GM12878 (cell line): Measurements from ENCODE around the gene NPHS1. TPM values are rescaled to one million over a fixed set of nuclear protein-coding genes. Genes with fewer than 3 reads are reported as not detected.

Experiments used
- ATAC-seq: fragments of 200-7000 bp; cut with Tn5 transposase; 3 replicates; pipeline ENCODE4 v1.9.1; 2020; ENCODE audit warnings: mild to moderate bottlenecking, moderate library complexity
- BruUV-seq: library from RNA; stranded (reverse); fragments of 400-500 nt; replicated peaks from 2 replicates; lab custom pipeline; 2021; lab: Mats Ljungman, UMichigan
- CTCF ChIA-PET: fragments of 300-600 bp; sonication (Branson Sonifier 250); formaldehyde crosslinking; extraction: SDS; loops from one replicate; lab custom pipeline; 2021; ENCODE audit warnings: inconsistent platforms; lab: Yijun Ruan, JAX
- POLR2A ChIA-PET: fragments of 350-600 bp; formaldehyde crosslinking; extraction: SDS; loops from one replicate; lab custom pipeline; 2021; ENCODE audit warnings: inconsistent platforms; lab: Charles Lee
- RAD21 ChIA-PET: fragments of 300-600 bp; sonication (Branson Sonifier 250); formaldehyde crosslinking; loops from one replicate; lab custom pipeline; 2023; ENCODE audit warnings: antibody characterized with exemption; ENCODE audit not compliant: unreplicated experiment; lab: Charles Lee
- SMC1A ChIA-PET: fragments of 300-600 bp; sonication (Branson Sonifier 250); formaldehyde crosslinking; loops from one replicate; lab custom pipeline; 2023; ENCODE audit not compliant: unreplicated experiment, uncharacterized antibody; lab: Charles Lee
- DNase-seq: peaks from one replicate; pipeline ENCODE4 v3.0.0-alpha.2; 2011; ENCODE audit warnings: low read depth, low spot score
- FAIRE-seq: peaks from 3 replicates; lab custom pipeline; 2011; peaks lifted over from hg19 to GRCh38; lab: Jason Lieb, UNC
- H2AFZ ChIP-seq: 2 replicates; pipeline ENCODE4 v1.6.0; 2011; ENCODE audit warnings: low read depth, low read length, control low read depth; ENCODE audit not compliant: control insufficient read depth
- H3K27ac ChIP-seq: 2 replicates; pipeline ENCODE4 v1.5.1; 2011; ENCODE audit warnings: control low read depth; ENCODE audit not compliant: control insufficient read depth, insufficient read depth
- H3K27me3 ChIP-seq, 2 experiments: replicated peaks in 1 of 2; 2 replicates each; pipeline versions ENCODE4 v1.6.0 to v1.6.1; 2011; ENCODE audit warnings: low read length in 1 of 2; ENCODE audit not compliant: control insufficient read depth in 2 of 2, insufficient read depth in 2 of 2
- H3K36me3 ChIP-seq, 2 experiments: 2 replicates each; pipeline ENCODE4 v1.5.1; 2011; ENCODE audit warnings: low read length in 1 of 2; ENCODE audit not compliant: control insufficient read depth in 2 of 2, insufficient read depth in 2 of 2
- H3K4me1 ChIP-seq: 2 replicates; pipeline ENCODE4 v1.6.1; 2011; ENCODE audit warnings: mild to moderate bottlenecking, low read length, moderate library complexity, mixed read lengths; ENCODE audit not compliant: control insufficient read depth, insufficient read depth
- H3K4me2 ChIP-seq: 2 replicates; pipeline ENCODE4 v1.6.0; 2011; ENCODE audit warnings: control low read depth; ENCODE audit not compliant: control insufficient read depth, insufficient read depth
- H3K4me3 ChIP-seq: fragments of 200-600 bp; sonication (generic); 2 replicates; pipeline ENCODE4 v1.5.1; 2016
- H3K79me2 ChIP-seq: 2 replicates; pipeline ENCODE4 v1.6.0; 2011; ENCODE audit warnings: low read length; ENCODE audit not compliant: control insufficient read depth, insufficient read depth
- H3K9ac ChIP-seq: 2 replicates; pipeline ENCODE4 v1.8.0; 2011; ENCODE audit warnings: low read length, control low read depth, mixed read lengths; ENCODE audit not compliant: control insufficient read depth, insufficient read depth
- H3K9me3 ChIP-seq: replicated peaks from 3 replicates; pipeline ENCODE4 v1.5.1; 2011; ENCODE audit warnings: mild to moderate bottlenecking, low read length; ENCODE audit not compliant: control insufficient read depth, insufficient read depth
- H4K20me1 ChIP-seq: 2 replicates; pipeline ENCODE4 v1.6.0; 2011; ENCODE audit not compliant: control insufficient read depth, insufficient read depth
- BACH1 ChIP-seq: fragments of 450-650 bp; IDR thresholded peaks from 2 replicates; pipeline ENCODE4 v1.6.1; 2017; ENCODE audit warnings: mild to moderate bottlenecking, borderline replicate concordance
- CUX1 ChIP-seq: IDR thresholded peaks from 2 replicates; pipeline ENCODE4 v1.6.1; 2012; ENCODE audit warnings: improper control_type of control experiment, low read depth, low read length; ENCODE audit not compliant: insufficient replicate concordance
- NRF1 ChIP-seq: conservative IDR thresholded peaks from 2 replicates; pipeline ENCODE4 v1.6.1; 2011; ENCODE audit warnings: mild to moderate bottlenecking, low read depth, low read length, improper control_type of control experiment
- SMARCA5 ChIP-seq: fragments of 450-650 bp; IDR thresholded peaks from 2 replicates; pipeline ENCODE4 v1.6.1; 2017; ENCODE audit warnings: mild to moderate bottlenecking
- WGBS: methylation state at CpG from one replicate; pipeline ENCODE4 v1.1.6; 2016; ENCODE audit warnings: low lambda C conversion rate; ENCODE audit not compliant: insufficient replicate concordance, insufficient coverage; ENCODE audit errors: missing lambda C conversion rate; 5-methylcytosine and 5-hydroxymethylcytosine counted together
- in situ Hi-C: fragments of 300-500 bp; cut with MboI; formaldehyde crosslinking; loops from 9 replicates; pipeline ENCODE4 v1.14.3; 2018; ENCODE audit warnings: mixed read lengths
- intact Hi-C: fragments of 100-400 bp; cut with micrococcal nuclease; formaldehyde crosslinking; loops from one replicate; pipeline ENCODE4 v1.14.2; 2022; ENCODE audit not compliant: unreplicated experiment
- polyA plus RNA-seq, 11 experiments: library from polyadenylated mRNA; depleted of rRNA in 4 of 11; unstranded in 6 of 11; stranded (reverse) in 5 of 11; fragments of >200 nt; fragmentation: Nextera tagmentation in 4 of 11; fragmentation: Illumina TruSeq in 1 of 11; extraction: Ambion mirVana in 4 of 11; extraction: Trizol in 1 of 11; gene quantifications; 1 replicate in 1 of 11; 2 replicates in 10 of 11; pipeline versions ENCODE4 v1.2.1 to v1.2.3, GENCODE V29; 2011 to 2016; ENCODE audit warnings: inconsistent platforms in 2 of 11, missing spikeins in 2 of 11, low read depth in 1 of 11
- total RNA-seq, 4 experiments: library from RNA; depleted of rRNA in 3 of 4; stranded (reverse); fragments of >200 nt in 3 of 4; fragmentation: Illumina TruSeq in 1 of 4; extraction: Trizol in 1 of 4; gene quantifications; 2 replicates each; pipeline versions ENCODE4 v1.2.1 to v1.2.3, GENCODE V29; 2013 to 2021

The NPHS1 gene
- total and polyA plus RNA-seq, 10 of the 15 experiments (the other 5 are each of a cell fraction or from before 2014, with no cell fraction given) = not detected

- no peak for TF ChIP-seq BACH1
- no peak for TF ChIP-seq SMARCA5
- TF ChIP-seq CUX1 = no peak
- no peak for TF ChIP-seq NRF1
- no peaks in the 10 kb centered on the region for H3K4me1 ChIP-seq
- no peaks in the 10 kb centered on the region; a peak in 1 of 4 replicates for H3K36me3 ChIP-seq
- H3K79me2 ChIP-seq = no peaks in the 10 kb centered on the region
- POLR2A ChIA-PET = interaction anchor here (0.5 to 1.6 kb wide), 2 partner anchors 32 to 62 kb away, joined by 3 to 4 read pairs; partner anchors contain the start of gene LIN37
- RAD21 ChIA-PET = no interaction called here
- intact Hi-C loops = no loop called here
- no peak overlapping the region for H3K9ac ChIP-seq
- no peaks in the 10 kb centered on the region for H4K20me1 ChIP-seq
- DNase-seq = no peak
- no peak overlapping the region for H3K4me3 ChIP-seq
- FAIRE-seq = no peak
- SMC1A ChIA-PET = no interaction called here
- in situ Hi-C loops = no loop called here
- BruUV-seq = no TSS peak
- H3K4me2 ChIP-seq = no peak overlapping the region
- H3K27me3 ChIP-seq = no peaks in the 10 kb centered on the region
- 95% methylated on average over 13 of the region's 16 CpGs for WGBS
- CTCF ChIA-PET = no interaction called here
- H2AFZ ChIP-seq = no peak overlapping the region
- no peaks in the 10 kb centered on the region for H3K9me3 ChIP-seq
- no peak overlapping the region for H3K27ac ChIP-seq
- no peak for ATAC-seq
Observed at GRCh38 chr19:35780058-35780457, 72.2 kb downstream of the NPHS1 start.
